Measurements from ENCODE around the gene CHMP3. TPM values are rescaled to one million over a fixed set of nuclear protein-coding genes. Genes with fewer than 3 reads are reported as not detected.

The CHMP3 gene
- total RNA-seq, 4 donors from 2014 or later, result 166 to 213 (median 185) TPM

GRCh38 chr2:86512892-86513291 is 50.4 kb downstream of the CHMP3 start:
- H3K27me3 ChIP-seq, result no peaks in the 10 kb centered on the region

GRCh38 chr2:86512034-86512433 is 51.2 kb downstream of the CHMP3 start:
- Histone ChIP-seq H3K4me3 (no peak overlapping the region), H3K9me3 (no peaks in the 10 kb centered on the region), H3K27ac (replicated peaks in 1 of 4) (no peak overlapping the region), H3K36me3 (peaks cover 21 to 34% (median 27%) of the 10 kb centered on the region in 4 donors), H3K4me1 (peaks cover 13 to 20% (median 19%) of the 10 kb centered on the region in 4 donors), H3K27me3 (no peaks in the 10 kb centered on the region)
- intact Hi-C loops (cut with DNase I), result no loop called here
- 98% methylated on average over 4 of the region's 4 CpGs for WGBS
- DNase-seq (ENCODE audit: extremely low spot score), result no peak
- no peak for TF ChIP-seq POLR2A (IDR thresholded peaks at IDR 0.05; ENCODE audit: low read depth)
- no peak for TF ChIP-seq EP300 (IDR thresholded peaks at IDR 0.05)
- no peak for TF ChIP-seq CTCF (IDR thresholded peaks at IDR 0.05)
- TF ChIP-seq POLR2AphosphoS5 (IDR thresholded peaks at IDR 0.05), result no peak

More at GRCh38 chr2:86512892-86513291, 50.4 kb downstream of the CHMP3 start:
- WGBS, result 56% methylated on average over 2 of the region's 2 CpGs
- H3K4me3 ChIP-seq, result no peak overlapping the region
- no peaks in the 10 kb centered on the region for H3K9me3 ChIP-seq
- no peak overlapping the region for H3K27ac ChIP-seq (replicated peaks in 1 of 4)
- intact Hi-C loops (cut with DNase I), result no loop called here
- no peak for DNase-seq (ENCODE audit: extremely low spot score)
- no peak for TF ChIP-seq POLR2AphosphoS5 (IDR thresholded peaks at IDR 0.05)
- TF ChIP-seq EP300 (IDR thresholded peaks at IDR 0.05), result no peak
- peaks cover 13 to 20% (median 19%) of the 10 kb centered on the region in 4 donors for H3K4me1 ChIP-seq
- H3K36me3 ChIP-seq, result peaks cover 18 to 26% (median 23%) of the 10 kb centered on the region in 4 donors

GRCh38 chr2:86510436-86510933 is 52.8 kb downstream of the CHMP3 start:
- Histone ChIP-seq H3K4me1 (peaks cover 13 to 20% (median 19%) of the 10 kb centered on the region in 4 donors), H3K27me3 (no peaks in the 10 kb centered on the region), H3K4me3 (no peak overlapping the region), H3K36me3 (peaks cover 25 to 47% (median 35%) of the 10 kb centered on the region in 4 donors), H3K27ac (replicated peaks in 1 of 4) (no peak overlapping the region), H3K9me3 (no peaks in the 10 kb centered on the region)
- 93% methylated on average over 4 of the region's 4 CpGs for WGBS
- DNase-seq (ENCODE audit: extremely low spot score), result no peak
- TF ChIP-seq POLR2A (IDR thresholded peaks at IDR 0.05; ENCODE audit: low read depth) (no peak), EP300 (IDR thresholded peaks at IDR 0.05) (no peak), CTCF (IDR thresholded peaks at IDR 0.05) (no peak), POLR2AphosphoS5 (IDR thresholded peaks at IDR 0.05) (no peak)
- intact Hi-C loops (cut with DNase I), result no loop called here

DNA sequence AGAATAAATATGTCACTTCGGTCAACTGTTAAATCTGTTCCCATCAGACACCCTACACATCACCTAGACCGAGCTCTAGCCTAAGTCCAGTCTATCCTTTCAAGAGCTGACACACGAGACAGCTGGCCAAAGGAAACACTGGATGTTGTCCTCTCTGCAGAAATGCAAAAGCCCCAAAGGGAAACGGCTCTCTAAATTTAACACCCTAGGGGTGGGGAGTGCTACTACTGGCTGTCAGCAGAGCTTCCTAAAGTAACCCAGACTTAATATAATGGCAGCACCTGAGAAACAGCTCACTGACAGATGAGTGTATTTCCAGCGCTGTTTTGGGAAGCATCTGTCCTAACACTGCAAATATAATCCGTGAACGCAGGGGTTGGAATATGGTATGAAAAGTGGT is 55.6 kb downstream of the CHMP3 start:
- peaks cover 32 to 76% (median 50%) of the 10 kb centered on the region in 4 donors for H3K36me3 ChIP-seq
- DNase-seq (ENCODE audit: extremely low spot score), result no peak
- 94% methylated on average over 7 of the region's 7 CpGs for WGBS

More for the DNA sequence above, 55.6 kb downstream of the CHMP3 start:
- Histone ChIP-seq H3K27me3 (no peaks in the 10 kb centered on the region), H3K27ac (replicated peaks in 1 of 4) (no peak overlapping the region), H3K4me1 (peaks cover 0 to 18% (median 10%) of the 10 kb centered on the region in 4 donors), H3K9me3 (no peaks in the 10 kb centered on the region), H3K4me3 (no peak overlapping the region)
- TF ChIP-seq POLR2A (IDR thresholded peaks at IDR 0.05; ENCODE audit: low read depth), result no peak
- TF ChIP-seq POLR2AphosphoS5 (IDR thresholded peaks at IDR 0.05), result no peak
- no peak for TF ChIP-seq CTCF (IDR thresholded peaks at IDR 0.05)
- TF ChIP-seq EP300 (IDR thresholded peaks at IDR 0.05), result no peak
- intact Hi-C loops (cut with DNase I), result no loop called here

All from esophagus muscularis mucosa (tissue), 4 donors.